GM21786 (cell line): Measurements from ENCODE around the gene LTB4R.
"Not testable (repeated sequence)": the region's sequence is repeated elsewhere in the genome, so short reads cannot be mapped to it uniquely, and the experiment has no call there.

Source experiments
- ATAC-seq: cut with Tn5 transposase; IDR thresholded peaks from one replicate; pipeline ENCODE4 v1.9.1; 2021; ENCODE audit not compliant: unreplicated experiment

Gene LTB4R

GRCh38 chr14:24338843-24339242, 27.5 kb downstream of the LTB4R start:
- no peak for ATAC-seq

GRCh38 chr14:24339284-24340151, 28.2 kb downstream of the LTB4R start, which contains the start of gene RIPK3:
TSS of gene RIPK3 (minus strand) at chr14:24339991. CDS start at chr14:24339826, 165 bp downstream.
- peak; percentile 93 for ATAC-seq

GRCh38 chr14:24340606-24341005, 29.3 kb downstream of the LTB4R start:
- no peak for ATAC-seq

GRCh38 chr14:24342889-24343288, 31.6 kb downstream of the LTB4R start:
- no peak for ATAC-seq

- ATAC-seq = no peak
Measured at GRCh38 chr14:24343795-24344660, 32.7 kb downstream of the LTB4R start.

GRCh38 chr14:24347134-24347533, 35.8 kb downstream of the LTB4R start:
- ATAC-seq = no peak

- ATAC-seq = no peak
Measured at GRCh38 chr14:24348186-24348585, 36.9 kb downstream of the LTB4R start.

- no peak for ATAC-seq
Measured at GRCh38 chr14:24349742-24350141, 38.4 kb downstream of the LTB4R start.

- no peak for ATAC-seq
Measured at GRCh38 chr14:24351517-24351916, 40.2 kb downstream of the LTB4R start.

- ATAC-seq = no peak
Measured at GRCh38 chr14:24353559-24354481, 42.5 kb downstream of the LTB4R start.

GRCh38 chr14:24354482-24354825, 43.2 kb downstream of the LTB4R start:
- ATAC-seq = not testable (repeated sequence)

- ATAC-seq = no peak
Measured at GRCh38 chr14:24355009-24355408, 43.7 kb downstream of the LTB4R start.

GRCh38 chr14:24356208-24356607, 44.9 kb downstream of the LTB4R start:
- ATAC-seq = no peak

- no peak for ATAC-seq
Measured at GRCh38 chr14:24360281-24360680, 49.0 kb downstream of the LTB4R start.

- ATAC-seq = no peak
Measured at GRCh38 chr14:24361326-24361725, 50.0 kb downstream of the LTB4R start.

- ATAC-seq = no peak
Measured at GRCh38 chr14:24362241-24362960, 51.1 kb downstream of the LTB4R start.

- ATAC-seq = no peak
Measured at GRCh38 chr14:24363401-24363800, 52.1 kb downstream of the LTB4R start.

GRCh38 chr14:24364841-24365240, 53.5 kb downstream of the LTB4R start:
- no peak for ATAC-seq

- ATAC-seq = peak; percentile 34
Measured at GRCh38 chr14:24365600-24366412, 54.5 kb downstream of the LTB4R start.

- ATAC-seq = no peak
Measured at GRCh38 chr14:24366413-24366720, 55.1 kb downstream of the LTB4R start.
